ENCODE measurements around the gene DDO.

Gene DDO

DNA sequence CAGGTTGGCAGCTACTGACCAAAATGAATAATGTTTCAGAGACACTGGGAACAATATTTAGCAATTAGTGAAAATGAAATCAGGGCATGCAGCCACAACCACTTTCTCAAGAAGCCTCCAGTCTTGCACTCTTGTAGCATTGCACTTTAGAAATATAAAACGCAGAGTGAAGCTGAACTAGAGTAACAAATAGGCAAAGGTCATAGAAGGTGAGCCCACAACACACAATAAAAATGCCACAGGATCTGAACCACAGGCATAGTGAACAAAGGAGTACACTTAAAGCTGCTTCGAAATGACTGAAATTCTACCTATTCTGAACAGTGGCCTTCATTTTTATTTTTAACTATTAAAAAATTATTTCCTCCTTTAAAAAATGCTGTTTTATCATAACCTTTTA lies 25.0 kb downstream of the DDO start:
- ATAC-seq = no peak
- TF ChIP-seq, protein P1, sequence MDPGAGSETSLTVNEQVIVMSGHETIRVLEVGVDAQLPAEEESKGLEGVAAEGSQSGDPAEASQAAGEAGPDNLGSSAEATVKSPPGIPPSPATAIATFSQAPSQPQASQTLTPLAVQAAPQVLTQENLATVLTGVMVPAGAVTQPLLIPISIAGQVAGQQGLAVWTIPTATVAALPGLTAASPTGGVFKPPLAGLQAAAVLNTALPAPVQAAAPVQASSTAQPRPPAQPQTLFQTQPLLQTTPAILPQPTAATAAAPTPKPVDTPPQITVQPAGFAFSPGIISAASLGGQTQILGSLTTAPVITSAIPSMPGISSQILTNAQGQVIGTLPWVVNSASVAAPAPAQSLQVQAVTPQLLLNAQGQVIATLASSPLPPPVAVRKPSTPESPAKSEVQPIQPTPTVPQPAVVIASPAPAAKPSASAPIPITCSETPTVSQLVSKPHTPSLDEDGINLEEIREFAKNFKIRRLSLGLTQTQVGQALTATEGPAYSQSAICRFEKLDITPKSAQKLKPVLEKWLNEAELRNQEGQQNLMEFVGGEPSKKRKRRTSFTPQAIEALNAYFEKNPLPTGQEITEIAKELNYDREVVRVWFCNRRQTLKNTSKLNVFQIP (CRISPR knock-in tag; IDR thresholded peaks at IDR 0.05; ENCODE audit: borderline replicate concordance, low read depth) = no peak
- TF ChIP-seq SNAI2 (CRISPR knock-in tag; IDR thresholded peaks at IDR 0.05) = no peak

GRCh38 chr6:110389689-110390382 lies 25.5 kb downstream of the DDO start:
- no peak; the same call in 2 of the 3 replicates for ATAC-seq
- no peak for TF ChIP-seq ARNTL (CRISPR knock-in tag; IDR thresholded peaks at IDR 0.05; ENCODE audit: borderline replicate concordance, low read depth)
- TF ChIP-seq OSR1 (CRISPR knock-in tag; IDR thresholded peaks at IDR 0.05) = no peak
- no peak for TF ChIP-seq ZNF70 (CRISPR knock-in tag; IDR thresholded peaks at IDR 0.05)
- TF ChIP-seq ZC3H10 (CRISPR knock-in tag; IDR thresholded peaks at IDR 0.05) = no peak
- TF ChIP-seq ZNF8 (CRISPR knock-in tag; IDR thresholded peaks at IDR 0.05) = no peak
- TF ChIP-seq BACH2 (CRISPR knock-in tag; IDR thresholded peaks at IDR 0.05; ENCODE audit: borderline replicate concordance) = no peak
- no peak for TF ChIP-seq GLIS3 (CRISPR knock-in tag; IDR thresholded peaks at IDR 0.05)
- no peak for TF ChIP-seq ESRRG (CRISPR knock-in tag; IDR thresholded peaks at IDR 0.05)
- no peak for TF ChIP-seq RARB (CRISPR knock-in tag; IDR thresholded peaks at IDR 0.05)
- no peak for TF ChIP-seq ZNF565 (CRISPR knock-in tag; conservative IDR thresholded peaks at IDR 0.05; ENCODE audit: low read depth)
- no peak for TF ChIP-seq ZFP30 (CRISPR knock-in tag; IDR thresholded peaks at IDR 0.05)
- no peak for TF ChIP-seq SNAI2 (CRISPR knock-in tag; IDR thresholded peaks at IDR 0.05)
- no peak for TF ChIP-seq TOX (CRISPR knock-in tag; IDR thresholded peaks at IDR 0.05; ENCODE audit: borderline replicate concordance)
- no peak for TF ChIP-seq ZFP3 (CRISPR knock-in tag; IDR thresholded peaks at IDR 0.05)
- TF ChIP-seq, protein P2, sequence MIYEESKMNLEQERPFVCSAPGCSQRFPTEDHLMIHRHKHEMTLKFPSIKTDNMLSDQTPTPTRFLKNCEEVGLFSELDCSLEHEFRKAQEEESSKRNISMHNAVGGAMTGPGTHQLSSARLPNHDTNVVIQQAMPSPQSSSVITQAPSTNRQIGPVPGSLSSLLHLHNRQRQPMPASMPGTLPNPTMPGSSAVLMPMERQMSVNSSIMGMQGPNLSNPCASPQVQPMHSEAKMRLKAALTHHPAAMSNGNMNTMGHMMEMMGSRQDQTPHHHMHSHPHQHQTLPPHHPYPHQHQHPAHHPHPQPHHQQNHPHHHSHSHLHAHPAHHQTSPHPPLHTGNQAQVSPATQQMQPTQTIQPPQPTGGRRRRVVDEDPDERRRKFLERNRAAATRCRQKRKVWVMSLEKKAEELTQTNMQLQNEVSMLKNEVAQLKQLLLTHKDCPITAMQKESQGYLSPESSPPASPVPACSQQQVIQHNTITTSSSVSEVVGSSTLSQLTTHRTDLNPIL (CRISPR knock-in tag; IDR thresholded peaks at IDR 0.05; ENCODE audit: low read depth) = no peak
- TF ChIP-seq PATZ1 (CRISPR knock-in tag; IDR thresholded peaks at IDR 0.05; ENCODE audit: borderline replicate concordance) = no peak
- TF ChIP-seq, protein P3, sequence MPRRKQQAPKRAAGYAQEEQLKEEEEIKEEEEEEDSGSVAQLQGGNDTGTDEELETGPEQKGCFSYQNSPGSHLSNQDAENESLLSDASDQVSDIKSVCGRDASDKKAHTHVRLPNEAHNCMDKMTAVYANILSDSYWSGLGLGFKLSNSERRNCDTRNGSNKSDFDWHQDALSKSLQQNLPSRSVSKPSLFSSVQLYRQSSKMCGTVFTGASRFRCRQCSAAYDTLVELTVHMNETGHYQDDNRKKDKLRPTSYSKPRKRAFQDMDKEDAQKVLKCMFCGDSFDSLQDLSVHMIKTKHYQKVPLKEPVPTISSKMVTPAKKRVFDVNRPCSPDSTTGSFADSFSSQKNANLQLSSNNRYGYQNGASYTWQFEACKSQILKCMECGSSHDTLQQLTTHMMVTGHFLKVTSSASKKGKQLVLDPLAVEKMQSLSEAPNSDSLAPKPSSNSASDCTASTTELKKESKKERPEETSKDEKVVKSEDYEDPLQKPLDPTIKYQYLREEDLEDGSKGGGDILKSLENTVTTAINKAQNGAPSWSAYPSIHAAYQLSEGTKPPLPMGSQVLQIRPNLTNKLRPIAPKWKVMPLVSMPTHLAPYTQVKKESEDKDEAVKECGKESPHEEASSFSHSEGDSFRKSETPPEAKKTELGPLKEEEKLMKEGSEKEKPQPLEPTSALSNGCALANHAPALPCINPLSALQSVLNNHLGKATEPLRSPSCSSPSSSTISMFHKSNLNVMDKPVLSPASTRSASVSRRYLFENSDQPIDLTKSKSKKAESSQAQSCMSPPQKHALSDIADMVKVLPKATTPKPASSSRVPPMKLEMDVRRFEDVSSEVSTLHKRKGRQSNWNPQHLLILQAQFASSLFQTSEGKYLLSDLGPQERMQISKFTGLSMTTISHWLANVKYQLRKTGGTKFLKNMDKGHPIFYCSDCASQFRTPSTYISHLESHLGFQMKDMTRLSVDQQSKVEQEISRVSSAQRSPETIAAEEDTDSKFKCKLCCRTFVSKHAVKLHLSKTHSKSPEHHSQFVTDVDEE (CRISPR knock-in tag; IDR thresholded peaks at IDR 0.05) = no peak

DNA sequence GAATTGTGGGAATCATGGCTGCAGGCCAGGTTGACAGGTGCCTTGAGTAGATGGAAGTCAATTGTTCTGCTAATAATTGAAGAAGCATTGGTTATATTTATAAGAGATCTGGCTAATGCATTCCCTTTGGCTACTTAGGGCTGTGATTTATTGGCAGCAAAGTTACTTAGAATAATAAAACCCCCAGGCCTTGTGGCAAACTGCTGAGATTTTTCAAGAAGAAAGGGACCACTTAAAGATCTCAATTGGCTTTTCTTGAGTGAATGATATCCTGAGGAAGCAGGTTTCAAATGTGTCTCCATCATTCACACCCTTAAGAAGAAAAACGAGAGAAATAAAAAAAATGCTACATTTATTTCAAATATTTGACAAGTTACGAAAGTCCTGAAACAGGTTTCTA lies 27.4 kb downstream of the DDO start:
- no peak for ATAC-seq
- TF ChIP-seq TOX (CRISPR knock-in tag; IDR thresholded peaks at IDR 0.05; ENCODE audit: borderline replicate concordance) (no peak), OSR1 (CRISPR knock-in tag; IDR thresholded peaks at IDR 0.05) (no peak), ISL1 (CRISPR knock-in tag; IDR thresholded peaks at IDR 0.05) (no peak)

DNA sequence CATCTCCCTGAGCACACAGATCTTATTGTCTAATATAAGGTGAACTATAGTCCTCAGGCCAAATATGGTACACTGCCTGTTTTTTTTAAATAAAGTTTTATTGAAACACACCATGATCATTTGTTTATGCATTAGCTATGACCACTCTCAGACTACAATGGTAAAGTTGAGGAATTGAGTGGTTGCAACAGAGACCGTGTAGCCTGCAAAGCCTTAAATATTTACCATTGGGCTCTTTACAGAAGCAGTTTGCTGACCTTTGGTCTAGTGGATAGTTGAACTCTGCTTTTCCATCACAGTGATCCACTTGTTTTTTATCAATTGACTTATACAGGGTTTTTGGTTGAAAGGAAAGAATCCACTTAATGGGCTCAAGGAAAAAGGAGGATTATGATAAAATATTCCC lies 29.9 kb downstream of the DDO start:
- TF ChIP-seq, protein P2 (CRISPR knock-in tag; IDR thresholded peaks at IDR 0.05; ENCODE audit: low read depth) = no peak
- TF ChIP-seq PATZ1 (CRISPR knock-in tag; IDR thresholded peaks at IDR 0.05; ENCODE audit: borderline replicate concordance) (no peak), ARNTL (CRISPR knock-in tag; IDR thresholded peaks at IDR 0.05; ENCODE audit: borderline replicate concordance, low read depth) (no peak)
- no peak for ATAC-seq

Data from SK-N-SH treated with all-trans-retinoic acid at 6 μM for 48 hours (cell line).